Measurements from ENCODE around the gene CCNG2.
A peak's percentile ranks its signal among the peaks of the same experiment; 100 is the strongest.

Gene CCNG2

GRCh38 chr4:77179519-77179918 lies 22.5 kb downstream of the CCNG2 start:
- DNase-seq = no peak

GRCh38 chr4:77181720-77182119 lies 24.7 kb downstream of the CCNG2 start:
- DNase-seq = no peak

- DNase-seq = no peak
Observed at GRCh38 chr4:77183777-77184420, 26.9 kb downstream of the CCNG2 start.

- no peak for DNase-seq
Observed at GRCh38 chr4:77184974-77185373, 28.0 kb downstream of the CCNG2 start.

GRCh38 chr4:77185686-77186085 lies 28.7 kb downstream of the CCNG2 start:
- no peak for DNase-seq

- peak; percentile 59 for DNase-seq
Observed at GRCh38 chr4:77187322-77187721, 30.3 kb downstream of the CCNG2 start.

GRCh38 chr4:77188498-77189220 lies 31.7 kb downstream of the CCNG2 start:
- DNase-seq = no peak

GRCh38 chr4:77189412-77189811 lies 32.4 kb downstream of the CCNG2 start:
- DNase-seq = no peak

GRCh38 chr4:77190053-77190452 lies 33.0 kb downstream of the CCNG2 start:
- no peak for DNase-seq

- no peak for DNase-seq
Observed at GRCh38 chr4:77193046-77193445, 36.0 kb downstream of the CCNG2 start.

- no peak for DNase-seq
Observed at GRCh38 chr4:77193511-77194102, 36.6 kb downstream of the CCNG2 start.

GRCh38 chr4:77194366-77194765 lies 37.4 kb downstream of the CCNG2 start:
- no peak for DNase-seq

- DNase-seq = no peak
Observed at GRCh38 chr4:77194989-77195388, 38.0 kb downstream of the CCNG2 start.

- no peak for DNase-seq
Observed at GRCh38 chr4:77196866-77197265, 39.9 kb downstream of the CCNG2 start.

- no peak for DNase-seq
Observed at GRCh38 chr4:77197361-77197760, 40.4 kb downstream of the CCNG2 start.

GRCh38 chr4:77197831-77198230 lies 40.8 kb downstream of the CCNG2 start:
- DNase-seq = no peak

- DNase-seq = no peak
Observed at GRCh38 chr4:77199276-77199675, 42.3 kb downstream of the CCNG2 start.

- no peak for DNase-seq
Observed at GRCh38 chr4:77199701-77200100, 42.7 kb downstream of the CCNG2 start.

- no peak for DNase-seq
Observed at GRCh38 chr4:77201343-77201742, 44.3 kb downstream of the CCNG2 start.

- DNase-seq = no peak
Observed at GRCh38 chr4:77201857-77202256, 44.9 kb downstream of the CCNG2 start.

GRCh38 chr4:77202491-77202890 lies 45.5 kb downstream of the CCNG2 start:
- no peak for DNase-seq

GRCh38 chr4:77203380-77204197 lies 46.6 kb downstream of the CCNG2 start:
- peak; percentile 58 for DNase-seq

- no peak for DNase-seq
Observed at GRCh38 chr4:77204621-77205020, 47.6 kb downstream of the CCNG2 start.
